Osteoblast (primary cell): ENCODE results near the gene USP48. TPM values are rescaled to one million over a fixed set of nuclear protein-coding genes. Genes with fewer than 3 reads are reported as not detected.

Experiments
- DNase-seq: peaks from one replicate; pipeline ENCODE4 v3.0.0; 2011; ENCODE audit warnings: low spot score, mixed read lengths; ENCODE audit not compliant: insufficient read length; ENCODE audit errors: missing footprints
- H2AFZ ChIP-seq: 2 replicates; pipeline ENCODE4 v1.6.0; 2011; ENCODE audit warnings: mild to moderate bottlenecking, low read length
- H3K27ac ChIP-seq: 2 replicates; pipeline ENCODE4 v1.5.1; 2011; ENCODE audit warnings: mild to moderate bottlenecking, low read depth, low read length, moderate library complexity
- H3K27me3 ChIP-seq: 2 replicates; pipeline ENCODE4 v1.6.0; 2012; ENCODE audit warnings: mild to moderate bottlenecking, control low read depth, inconsistent platforms, low read length, moderate library complexity; ENCODE audit not compliant: insufficient read depth
- H3K36me3 ChIP-seq: 2 replicates; pipeline ENCODE4 v1.5.1; 2011; ENCODE audit warnings: mild to moderate bottlenecking, low read length, control low read depth, moderate library complexity; ENCODE audit not compliant: insufficient read depth
- H3K4me1 ChIP-seq: 2 replicates; pipeline ENCODE4 v1.5.1; 2011; ENCODE audit warnings: mild to moderate bottlenecking, low read length, control low read depth, moderate library complexity; ENCODE audit not compliant: insufficient read depth
- H3K4me2 ChIP-seq: 2 replicates; pipeline ENCODE4 v1.6.0; 2011; ENCODE audit warnings: mild to moderate bottlenecking, low read length; ENCODE audit not compliant: insufficient read depth
- H3K4me3 ChIP-seq: fragments of 200-600 bp; sonication (generic); 3 replicates; pipeline ENCODE4 v1.5.1; 2012; ENCODE audit warnings: mild to moderate bottlenecking, low read length, inconsistent platforms; ENCODE audit not compliant: insufficient read depth
- H3K79me2 ChIP-seq: 2 replicates; pipeline ENCODE4 v1.6.0; 2012; ENCODE audit warnings: mild to moderate bottlenecking, low read length, control low read depth, inconsistent platforms; ENCODE audit not compliant: insufficient read depth
- H3K9me3 ChIP-seq: 2 replicates; pipeline ENCODE4 v1.5.1; 2011; ENCODE audit warnings: low read depth, low read length, control low read depth
- H4K20me1 ChIP-seq: 2 replicates; pipeline ENCODE4 v1.6.0; 2012; ENCODE audit warnings: mild to moderate bottlenecking, low read length, control low read depth; ENCODE audit not compliant: insufficient read depth
- CTCF ChIP-seq: IDR thresholded peaks from 2 replicates; pipeline ENCODE4 v1.5.1; 2011; ENCODE audit warnings: mild to moderate bottlenecking, low read depth, low read length, moderate library complexity; ENCODE audit errors: extremely low read depth
- total RNA-seq: library from RNA; depleted of rRNA; stranded (reverse); fragments of >200 nt; gene quantifications from 2 replicates; pipeline ENCODE4 v1.2.3, GENCODE V29; 2012

The USP48 gene
- total RNA-seq, 1 donor, result 52.5 TPM

- DNase-seq, result peak; percentile 80
- TF ChIP-seq CTCF, result no peak
- no peak overlapping the region for H2AFZ ChIP-seq
- H3K9me3 ChIP-seq, result no peaks in the 10 kb centered on the region
- no peaks in the 10 kb centered on the region for H3K79me2 ChIP-seq
- H3K36me3 ChIP-seq, result no peaks in the 10 kb centered on the region
- H3K4me2 ChIP-seq, result no peak overlapping the region
- peaks cover 25% of the 10 kb centered on the region for H3K27me3 ChIP-seq
- peaks cover 17% of the 10 kb centered on the region for H4K20me1 ChIP-seq
- no peak overlapping the region for H3K4me3 ChIP-seq
- peaks cover 7% of the 10 kb centered on the region for H3K4me1 ChIP-seq
- H3K27ac ChIP-seq, result no peak overlapping the region
Measured at GRCh38 chr1:21661886-21662285, 121.1 kb downstream of the USP48 start.

GRCh38 chr1:21659924-21660326 lies 123.0 kb downstream of the USP48 start:
- Histone ChIP-seq H3K9me3 (no peaks in the 10 kb centered on the region), H3K4me2 (no peak overlapping the region), H3K4me3 (no peak overlapping the region), H4K20me1 (peaks cover 12% of the 10 kb centered on the region), H2AFZ (no peak overlapping the region), H3K27me3 (peaks cover 24% of the 10 kb centered on the region), H3K79me2 (no peaks in the 10 kb centered on the region), H3K36me3 (no peaks in the 10 kb centered on the region), H3K27ac (no peak overlapping the region), H3K4me1 (no peaks in the 10 kb centered on the region)
- peak; percentile 77 for DNase-seq
- no peak for TF ChIP-seq CTCF

- H3K4me2 ChIP-seq, result no peak overlapping the region
- H2AFZ ChIP-seq, result no peak overlapping the region
- peak; percentile 75 for TF ChIP-seq CTCF
- no peaks in the 10 kb centered on the region for H3K4me1 ChIP-seq
- H3K79me2 ChIP-seq, result no peaks in the 10 kb centered on the region
- H3K4me3 ChIP-seq, result no peak overlapping the region
- H3K27ac ChIP-seq, result no peak overlapping the region
- peaks cover 10% of the 10 kb centered on the region for H4K20me1 ChIP-seq
- no peaks in the 10 kb centered on the region for H3K9me3 ChIP-seq
- peak; percentile 99 for DNase-seq
- peaks cover 18% of the 10 kb centered on the region for H3K27me3 ChIP-seq
- no peaks in the 10 kb centered on the region for H3K36me3 ChIP-seq
Measured at GRCh38 chr1:21659099-21659923, 123.6 kb downstream of the USP48 start.

GRCh38 chr1:21657456-21658190 lies 125.3 kb downstream of the USP48 start:
- H3K27me3 ChIP-seq, result peaks cover 15% of the 10 kb centered on the region
- no peak overlapping the region for H3K27ac ChIP-seq
- no peak for TF ChIP-seq CTCF
- H4K20me1 ChIP-seq, result peaks cover 8% of the 10 kb centered on the region
- no peak overlapping the region for H2AFZ ChIP-seq
- peak; percentile 83 for DNase-seq
- no peaks in the 10 kb centered on the region for H3K79me2 ChIP-seq
- H3K4me2 ChIP-seq, result no peak overlapping the region
- H3K4me1 ChIP-seq, result no peaks in the 10 kb centered on the region
- no peaks in the 10 kb centered on the region for H3K9me3 ChIP-seq
- no peaks in the 10 kb centered on the region for H3K36me3 ChIP-seq
- no peak overlapping the region for H3K4me3 ChIP-seq
